Nephron (organoid): ENCODE results near the gene SEMA6D.

Experiments used
- H3K27ac Mint-ChIP-seq, 3 experiments: 2 replicates each; pipeline ENCODE4 v1.8.0; 2020; ENCODE audit warnings: mixed read lengths in 3 of 3, mild to moderate bottlenecking in 2 of 3, moderate library complexity in 1 of 3
- H3K27me3 Mint-ChIP-seq: 2 replicates; pipeline ENCODE4 v1.8.0; 2021; ENCODE audit warnings: low read depth, mild to moderate bottlenecking, moderate library complexity, mixed read lengths
- H3K36me3 Mint-ChIP-seq: 2 replicates; pipeline ENCODE4 v1.8.0; 2020; ENCODE audit warnings: low read depth, mixed read lengths
- H3K4me1 Mint-ChIP-seq: 2 replicates; pipeline ENCODE4 v1.8.0; 2020; ENCODE audit warnings: mixed read lengths
- H3K4me3 Mint-ChIP-seq, 3 experiments: 2 replicates each; pipeline ENCODE4 v1.8.0; 2020; ENCODE audit warnings: mild to moderate bottlenecking in 3 of 3, mixed read lengths in 3 of 3, moderate library complexity in 2 of 3
- H3K9me3 Mint-ChIP-seq: 2 replicates; pipeline ENCODE4 v1.8.0; 2020; ENCODE audit warnings: mixed read lengths
- CTCF ChIP-seq, 3 experiments: fragments of 200-600 bp; sonication (generic); IDR thresholded peaks; one replicate each; pipeline ENCODE4 v1.5.0; 2021; ENCODE audit warnings: antibody characterized with exemption in 3 of 3; ENCODE audit not compliant: unreplicated experiment in 3 of 3

The SEMA6D gene

GRCh38 chr15:47781527-47781926 lies 64.2 kb downstream of the SEMA6D start:
- Mint-ChIP-seq H3K27me3 (no peaks in the 10 kb centered on the region), H3K27ac (peak overlapping the region in 1 of 3 experiments; percentile 37), H3K4me1 (no peaks in the 10 kb centered on the region), H3K36me3 (no peaks in the 10 kb centered on the region), H3K4me3 (no peak overlapping the region), H3K9me3 (no peaks in the 10 kb centered on the region)
- no peak for TF ChIP-seq CTCF (IDR thresholded peaks at IDR 0.05; ENCODE audit: unreplicated experiment in 3 of 3)

GRCh38 chr15:47784820-47785219 lies 67.5 kb downstream of the SEMA6D start:
- Mint-ChIP-seq H3K4me1 (peaks cover 4% of the 10 kb centered on the region), H3K9me3 (no peaks in the 10 kb centered on the region), H3K27ac (no peak overlapping the region)

GRCh38 chr15:47786371-47786770 lies 69.1 kb downstream of the SEMA6D start:
- Mint-ChIP-seq H3K4me3 (no peak overlapping the region), H3K27ac (no peak overlapping the region), H3K9me3 (no peaks in the 10 kb centered on the region), H3K27me3 (no peaks in the 10 kb centered on the region), H3K4me1 (peaks cover 4% of the 10 kb centered on the region), H3K36me3 (no peaks in the 10 kb centered on the region)
- TF ChIP-seq CTCF (IDR thresholded peaks at IDR 0.05; ENCODE audit: unreplicated experiment in 3 of 3), result no peak

More at GRCh38 chr15:47784820-47785219, 67.5 kb downstream of the SEMA6D start:
- Mint-ChIP-seq H3K27me3 (no peaks in the 10 kb centered on the region), H3K36me3 (no peaks in the 10 kb centered on the region), H3K4me3 (no peak overlapping the region)
- no peak for TF ChIP-seq CTCF (IDR thresholded peaks at IDR 0.05; ENCODE audit: unreplicated experiment in 3 of 3)

- Mint-ChIP-seq H3K4me3 (no peak overlapping the region), H3K4me1 (peaks cover 4% of the 10 kb centered on the region), H3K9me3 (no peaks in the 10 kb centered on the region), H3K27ac (peak overlapping the region in 1 of 3 experiments; percentile 2), H3K27me3 (no peaks in the 10 kb centered on the region), H3K36me3 (no peaks in the 10 kb centered on the region)
- TF ChIP-seq CTCF (IDR thresholded peaks at IDR 0.05; ENCODE audit: unreplicated experiment in 3 of 3), result no peak
Measured at GRCh38 chr15:47787875-47788274, 70.6 kb downstream of the SEMA6D start.

- H3K9me3 Mint-ChIP-seq, result no peaks in the 10 kb centered on the region
- H3K27me3 Mint-ChIP-seq, result no peaks in the 10 kb centered on the region
- peak overlapping the region in 2 of 3 experiments; percentile 43 to 70 for H3K27ac Mint-ChIP-seq
- H3K36me3 Mint-ChIP-seq, result no peaks in the 10 kb centered on the region
- TF ChIP-seq CTCF (IDR thresholded peaks at IDR 0.05; ENCODE audit: unreplicated experiment in 3 of 3), result no peak
- H3K4me3 Mint-ChIP-seq, result no peak overlapping the region
- H3K4me1 Mint-ChIP-seq, result peaks cover 4% of the 10 kb centered on the region
Measured at GRCh38 chr15:47788685-47789084, 71.4 kb downstream of the SEMA6D start.

GRCh38 chr15:47791161-47791560 lies 73.9 kb downstream of the SEMA6D start:
- H3K4me1 Mint-ChIP-seq, result peaks cover 8% of the 10 kb centered on the region
- no peaks in the 10 kb centered on the region for H3K9me3 Mint-ChIP-seq
- H3K4me3 Mint-ChIP-seq, result no peak overlapping the region
- TF ChIP-seq CTCF (IDR thresholded peaks at IDR 0.05; ENCODE audit: unreplicated experiment in 3 of 3), result no peak
- no peaks in the 10 kb centered on the region for H3K36me3 Mint-ChIP-seq
- H3K27ac Mint-ChIP-seq, result no peak overlapping the region
- no peaks in the 10 kb centered on the region for H3K27me3 Mint-ChIP-seq
